Chondrocyte (in vitro differentiated cells): ENCODE data around the gene PNMA6E. TPM values are rescaled to one million over a fixed set of nuclear protein-coding genes. Genes with fewer than 3 reads are reported as not detected.

ENCODE experiments used
- DNase-seq: peaks from one replicate; pipeline ENCODE4 v3.0.0; 2021; ENCODE audit warnings: mixed read lengths, low spot score
- H3K27ac Mint-ChIP-seq: one replicate; pipeline ENCODE4 v1.8.0; 2021; ENCODE audit warnings: mild to moderate bottlenecking, moderate library complexity, mixed read lengths; ENCODE audit not compliant: unreplicated experiment
- H3K27me3 Mint-ChIP-seq: 2 replicates; pipeline ENCODE4 v1.8.0; 2021; ENCODE audit warnings: low read depth, mixed read lengths
- H3K36me3 Mint-ChIP-seq: 2 replicates; pipeline ENCODE4 v1.8.0; 2021; ENCODE audit warnings: low read depth, mixed read lengths
- H3K4me1 Mint-ChIP-seq: 2 replicates; pipeline ENCODE4 v1.8.0; 2021; ENCODE audit warnings: low read depth, mild to moderate bottlenecking, mixed read lengths
- H3K4me3 Mint-ChIP-seq: one replicate; pipeline ENCODE4 v1.8.0; 2021; ENCODE audit warnings: mild to moderate bottlenecking, moderate library complexity, mixed read lengths; ENCODE audit not compliant: unreplicated experiment
- H3K9me3 Mint-ChIP-seq: 2 replicates; pipeline ENCODE4 v1.8.0; 2021; ENCODE audit warnings: low read depth, mixed read lengths
- long read RNA-seq: library from polyadenylated mRNA; stranded (forward); transcript quantifications from one replicate; pipeline ENCODE4 v2.0.0, GENCODE V29; 2021
- total RNA-seq: library from RNA; stranded (reverse); gene quantifications from 3 replicates; pipeline ENCODE4 v1.2.1, GENCODE V29; 2021
- TF ChIP-seq, protein P1 (sequence below): fragments of 200-600 bp; sonication (generic); IDR thresholded peaks from 2 replicates; pipeline ENCODE4 v1.5.0; 2021; ENCODE audit warnings: antibody characterized with exemption, mild to moderate bottlenecking, moderate library complexity

Gene PNMA6E
- not detected in 3 replicates for total RNA-seq
- long read RNA-seq, result 0 reads

DNA sequence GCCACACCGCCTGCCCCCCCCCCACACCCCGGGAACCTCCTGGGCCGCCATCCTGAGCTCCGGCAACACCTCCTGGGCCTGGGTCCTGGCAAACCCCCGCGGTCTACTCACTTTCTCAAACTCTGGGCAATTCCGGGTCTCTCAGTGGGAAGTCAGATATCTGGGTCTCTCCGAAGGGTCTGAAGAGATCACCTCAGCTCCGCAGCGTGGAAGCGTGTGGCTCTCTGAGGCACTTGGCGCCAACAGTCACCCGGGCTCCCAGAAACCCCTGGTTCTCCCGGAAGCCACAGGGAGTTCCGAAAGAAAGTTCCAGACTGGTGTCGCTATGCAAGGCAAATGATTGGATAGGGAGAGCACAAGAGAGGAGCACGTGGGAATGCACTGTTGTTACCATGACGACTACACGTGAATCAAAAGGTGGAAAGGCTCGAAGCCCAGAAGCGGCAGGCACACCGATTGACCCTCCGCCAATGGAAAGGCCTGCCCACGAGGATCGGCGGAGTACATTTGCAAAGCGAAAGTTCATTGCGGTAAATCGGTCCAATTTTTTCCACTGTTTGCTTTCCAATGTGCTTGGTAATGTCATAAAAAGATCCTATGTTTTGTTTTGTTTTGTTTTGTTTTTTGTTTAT lies at the start of gene PNMA6E:
TSS of gene PNMA6E (minus strand) at position 218 of the 632 bp plus-strand sequence. CDS start 2,501 bp downstream, outside the sequence.
- Mint-ChIP-seq H3K4me1 (no peaks in the 10 kb centered on the region), H3K27me3 (peaks cover 16% of the 10 kb centered on the region), H3K9me3 (peaks cover 11% of the 10 kb centered on the region), H3K36me3 (no peaks in the 10 kb centered on the region), H3K27ac (no peak within 1 kb of the TSS), H3K4me3 (no peak within 1 kb of the TSS)
- peak; percentile 59 for DNase-seq
- TF ChIP-seq, protein P1, sequence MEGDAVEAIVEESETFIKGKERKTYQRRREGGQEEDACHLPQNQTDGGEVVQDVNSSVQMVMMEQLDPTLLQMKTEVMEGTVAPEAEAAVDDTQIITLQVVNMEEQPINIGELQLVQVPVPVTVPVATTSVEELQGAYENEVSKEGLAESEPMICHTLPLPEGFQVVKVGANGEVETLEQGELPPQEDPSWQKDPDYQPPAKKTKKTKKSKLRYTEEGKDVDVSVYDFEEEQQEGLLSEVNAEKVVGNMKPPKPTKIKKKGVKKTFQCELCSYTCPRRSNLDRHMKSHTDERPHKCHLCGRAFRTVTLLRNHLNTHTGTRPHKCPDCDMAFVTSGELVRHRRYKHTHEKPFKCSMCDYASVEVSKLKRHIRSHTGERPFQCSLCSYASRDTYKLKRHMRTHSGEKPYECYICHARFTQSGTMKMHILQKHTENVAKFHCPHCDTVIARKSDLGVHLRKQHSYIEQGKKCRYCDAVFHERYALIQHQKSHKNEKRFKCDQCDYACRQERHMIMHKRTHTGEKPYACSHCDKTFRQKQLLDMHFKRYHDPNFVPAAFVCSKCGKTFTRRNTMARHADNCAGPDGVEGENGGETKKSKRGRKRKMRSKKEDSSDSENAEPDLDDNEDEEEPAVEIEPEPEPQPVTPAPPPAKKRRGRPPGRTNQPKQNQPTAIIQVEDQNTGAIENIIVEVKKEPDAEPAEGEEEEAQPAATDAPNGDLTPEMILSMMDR, result no peak

DNA sequence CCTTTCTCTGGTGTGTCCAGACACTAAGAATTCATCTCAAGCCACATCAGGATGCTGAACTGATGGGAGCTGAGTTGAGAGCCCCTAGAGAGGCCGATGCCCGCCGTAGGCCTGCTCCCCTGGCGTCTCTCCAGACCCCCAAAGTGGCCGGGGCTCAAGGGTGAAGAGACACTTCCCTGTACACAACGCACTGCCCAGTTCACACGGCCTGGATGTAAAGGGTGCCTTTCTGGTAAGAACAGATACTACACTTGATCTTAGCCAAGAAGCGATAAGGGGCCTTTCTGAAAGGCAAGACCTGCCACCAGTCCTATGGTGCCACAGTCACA lies 49.8 kb upstream of the PNMA6E start:
- H3K4me3 Mint-ChIP-seq, result no peak overlapping the region

GRCh38 chrX:153450114-153450948 lies 49.2 kb upstream of the PNMA6E start:
- no peaks in the 10 kb centered on the region for H3K4me1 Mint-ChIP-seq
- no peaks in the 10 kb centered on the region for H3K36me3 Mint-ChIP-seq
- H3K27me3 Mint-ChIP-seq, result no peaks in the 10 kb centered on the region
- H3K27ac Mint-ChIP-seq, result no peak overlapping the region
- TF ChIP-seq, protein P1, result no peak
- peak; percentile 89 for DNase-seq
- H3K4me3 Mint-ChIP-seq, result no peak overlapping the region
- no peaks in the 10 kb centered on the region for H3K9me3 Mint-ChIP-seq

More for the DNA sequence above, 49.8 kb upstream of the PNMA6E start:
- Mint-ChIP-seq H3K9me3 (no peaks in the 10 kb centered on the region), H3K27me3 (no peaks in the 10 kb centered on the region), H3K4me1 (no peaks in the 10 kb centered on the region), H3K36me3 (no peaks in the 10 kb centered on the region), H3K27ac (no peak overlapping the region)
- TF ChIP-seq, protein P1, result no peak
- peak; percentile 81 for DNase-seq

- H3K4me1 Mint-ChIP-seq, result no peaks in the 10 kb centered on the region
- H3K27me3 Mint-ChIP-seq, result no peaks in the 10 kb centered on the region
- no peaks in the 10 kb centered on the region for H3K9me3 Mint-ChIP-seq
- DNase-seq, result peak; percentile 68
- TF ChIP-seq, protein P1, result no peak
- H3K4me3 Mint-ChIP-seq, result no peak overlapping the region
- no peaks in the 10 kb centered on the region for H3K36me3 Mint-ChIP-seq
- H3K27ac Mint-ChIP-seq, result no peak overlapping the region
Observed at GRCh38 chrX:153449368-153450113, 48.4 kb upstream of the PNMA6E start.
